Esophagus squamous epithelium (tissue), 4 donors: ENCODE results near the gene NPAS1.

ENCODE experiments used
- CTCF ChIP-seq, 6 experiments: fragments of 450-650 bp in 4 of 6; fragments of 200-600 bp in 2 of 6; sonication (generic) in 2 of 6; IDR thresholded peaks; one replicate each; pipeline ENCODE4 v1.5.1; 2016 to 2019; ENCODE audit warnings: antibody characterized with exemption in 6 of 6, mild to moderate bottlenecking in 4 of 6, moderate library complexity in 4 of 6
- POLR2A ChIP-seq, 4 donors: fragments of 450-650 bp; IDR thresholded peaks; one replicate each; pipeline ENCODE4 v1.6.1; 2017; ENCODE audit warnings: antibody characterized with exemption in 4 of 4, mild to moderate bottlenecking in 4 of 4, moderate library complexity in 3 of 4

- TF ChIP-seq CTCF (IDR thresholded peaks at IDR 0.05) (no peak), POLR2A (IDR thresholded peaks at IDR 0.05) (no peak)
Observed at GRCh38 chr19:47023448-47023794, 3.8 kb downstream of the NPAS1 start.
